ENCODE measurements around the gene DLG2.
A peak's percentile ranks its signal among the peaks of the same experiment; 100 is the strongest.
"Not testable (repeated sequence)": the region's sequence is repeated elsewhere in the genome, so short reads cannot be mapped to it uniquely, and the experiment has no call there.

The DLG2 gene

DNA sequence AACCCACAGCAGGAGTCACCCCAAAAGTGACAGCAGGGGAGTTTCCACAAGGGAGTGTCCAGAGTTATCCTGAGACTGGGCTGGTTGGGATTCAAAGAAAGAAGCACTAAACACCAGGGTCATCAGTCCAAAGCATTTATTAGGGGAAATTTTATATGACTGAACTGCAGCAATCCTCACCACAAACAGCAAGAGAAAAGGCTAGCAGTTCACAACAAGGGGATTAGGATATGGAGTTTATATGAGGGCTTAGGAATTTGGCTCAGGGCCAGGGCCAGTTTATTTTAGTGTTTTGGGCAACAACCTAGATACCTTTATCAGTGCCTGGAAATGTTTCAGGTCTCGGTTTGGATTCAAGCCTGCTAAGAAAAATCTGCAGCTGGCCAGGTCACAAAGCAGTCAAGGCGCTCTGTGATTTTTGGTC is 16.1 kb upstream of the DLG2 start:
- no peak for DNase-seq (ENCODE audit: low read depth, low spot score)

DNA sequence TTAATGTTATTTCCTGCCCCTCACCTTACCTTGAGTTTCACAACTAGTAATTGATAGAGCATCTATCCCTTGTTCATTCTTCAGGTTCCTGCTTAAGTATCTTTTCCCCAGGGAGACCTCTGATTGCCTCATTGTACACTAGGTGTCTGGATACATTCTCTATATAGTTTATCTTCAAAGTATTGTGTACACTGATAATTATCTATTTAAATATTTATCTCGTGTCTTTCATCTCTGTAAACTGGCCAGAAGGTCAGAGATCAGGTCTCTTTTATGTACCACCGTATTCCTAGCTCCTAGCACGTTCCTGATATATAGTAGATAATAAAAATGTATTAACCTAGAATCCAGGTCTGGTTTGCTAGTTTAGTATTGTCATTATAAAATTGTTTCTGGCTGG is 7.6 kb upstream of the DLG2 start:
- DNase-seq (ENCODE audit: low read depth, low spot score) = no peak

DNA sequence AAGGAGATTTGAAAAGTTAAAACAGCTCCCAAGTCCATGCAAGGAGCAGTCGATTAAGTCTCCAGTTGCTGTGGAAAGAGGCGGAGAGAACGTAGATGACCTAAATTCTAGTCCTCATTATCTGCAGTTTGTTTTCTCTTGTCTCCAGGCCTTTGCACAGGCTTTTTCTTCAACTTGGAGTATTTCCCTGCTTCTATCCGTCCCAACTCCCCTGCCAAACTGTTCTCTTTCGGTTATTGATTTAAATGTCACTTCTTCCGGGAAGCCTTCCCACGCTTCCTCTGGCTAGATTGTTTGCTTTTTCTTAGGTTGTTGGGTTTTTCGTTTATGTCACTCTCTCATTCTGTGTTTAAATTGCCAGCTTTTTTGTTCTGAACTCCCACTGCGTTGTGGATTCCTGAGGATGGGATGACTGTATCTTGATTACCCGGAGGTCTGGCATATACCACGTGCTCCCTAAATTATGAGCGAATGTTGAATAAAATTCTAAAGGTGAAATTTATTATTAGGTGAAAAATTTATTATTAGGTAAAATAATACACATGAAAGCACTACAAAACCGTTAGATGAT is 1.7 kb upstream of the DLG2 start:
- DNase-seq (ENCODE audit: low read depth, low spot score) = no peak

DNA sequence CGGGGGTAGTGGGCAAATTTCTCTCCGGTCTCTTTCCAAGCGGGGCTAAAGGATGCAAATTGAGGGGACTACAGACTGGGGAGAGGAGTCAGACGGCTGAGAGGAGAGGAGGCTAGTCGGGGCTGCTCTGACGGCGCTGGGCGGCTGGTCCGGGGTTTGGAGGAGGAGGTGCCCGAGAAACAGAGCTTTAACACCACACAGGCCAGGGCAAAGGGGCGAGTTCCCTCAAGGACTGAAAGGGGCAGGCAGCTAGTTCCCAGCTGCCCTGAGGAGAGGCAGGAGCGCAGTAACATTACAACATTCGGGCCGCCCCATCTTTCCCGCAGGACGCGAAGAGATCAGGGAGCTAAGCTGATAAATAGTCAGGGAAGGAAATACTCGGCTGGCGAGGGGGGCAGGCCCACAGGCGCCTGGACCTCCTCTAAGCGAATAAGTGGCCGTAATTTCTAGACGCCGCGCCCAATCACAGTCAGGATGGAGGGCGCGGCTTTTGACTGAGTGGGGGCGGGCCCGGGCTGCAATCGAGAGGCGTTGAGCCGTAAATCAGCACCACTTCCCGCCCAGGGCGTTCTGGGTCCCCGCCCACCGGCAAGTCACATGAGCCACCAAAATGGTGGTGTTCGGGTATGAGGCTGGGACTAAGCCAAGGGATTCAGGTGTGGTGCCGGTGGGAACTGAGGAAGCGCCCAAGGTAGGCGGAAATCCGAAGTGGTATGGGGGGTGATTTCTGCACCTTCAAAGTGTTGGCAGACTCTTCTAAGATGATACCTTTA is 1.0 kb upstream of the DLG2 start, which contains the start of gene TMEM126B:
Gene TMEM126B, plus strand, starts transcription at position 596 of the 773 bp plus-strand sequence. Its CDS starts 15 bp downstream, at position 611.
- DNase-seq (ENCODE audit: low read depth, low spot score) = peak; percentile 93

DNA sequence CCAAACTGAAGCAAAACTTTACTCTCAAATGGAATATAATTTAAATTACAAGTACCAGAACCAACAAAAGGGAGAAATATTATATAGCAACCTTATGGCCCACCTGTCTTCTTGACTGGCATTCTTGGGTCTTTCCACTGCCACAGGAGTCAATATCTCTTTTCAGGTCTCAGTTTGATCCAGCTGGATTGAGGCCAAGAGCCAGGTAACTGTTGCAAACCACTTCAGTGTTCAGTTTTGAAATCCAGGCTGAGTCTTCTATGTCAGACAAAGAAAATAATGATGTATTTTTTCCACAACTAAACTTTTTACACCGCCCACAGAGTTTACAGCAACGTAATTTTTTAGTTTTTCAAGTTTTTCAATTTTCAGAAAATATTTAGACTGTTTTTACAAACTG is 648 bp downstream of the DLG2 start:
- DNase-seq (ENCODE audit: low read depth, low spot score) = no peak

DNA sequence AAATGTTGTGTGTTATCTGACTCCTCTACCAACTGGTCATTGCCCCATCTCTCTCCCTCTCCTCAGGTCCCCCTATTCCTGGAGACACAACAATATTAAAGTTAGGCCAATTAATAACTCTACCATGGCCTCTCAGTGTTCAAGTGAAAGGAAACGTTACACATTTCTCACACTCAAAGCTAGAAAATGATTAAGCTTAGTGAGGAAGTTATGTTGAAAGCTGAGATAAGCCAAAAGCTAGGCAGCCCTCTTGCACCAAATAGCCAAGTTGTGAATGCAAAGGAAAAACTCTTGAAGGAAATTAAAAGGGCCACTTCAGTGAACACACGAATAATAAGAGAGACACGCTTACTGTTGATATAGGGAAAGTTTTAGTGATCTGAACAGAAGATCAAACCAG is 6.9 kb downstream of the DLG2 start:
- DNase-seq (ENCODE audit: low read depth, low spot score) = no peak

DNA sequence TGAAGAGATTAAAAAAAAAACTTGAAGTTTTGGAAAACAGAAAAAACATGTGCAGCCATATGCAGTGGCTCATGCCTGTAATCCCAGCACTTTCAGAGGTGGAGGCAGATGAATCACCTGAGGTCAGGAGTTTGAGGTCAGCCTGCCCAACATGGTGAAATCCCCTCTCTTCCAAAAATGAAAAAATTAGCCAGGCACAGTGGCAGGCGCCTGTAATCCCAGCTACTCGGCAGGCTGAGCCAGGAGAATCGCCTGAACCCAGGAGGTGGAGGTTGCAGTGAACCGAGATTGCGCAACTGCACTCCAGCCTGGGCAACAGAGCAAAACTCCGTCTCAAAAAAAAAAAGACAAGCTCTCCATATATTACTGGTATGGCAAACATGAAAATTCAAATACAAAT is 7.6 kb downstream of the DLG2 start:
- no peak for DNase-seq (ENCODE audit: low read depth, low spot score)

DNA sequence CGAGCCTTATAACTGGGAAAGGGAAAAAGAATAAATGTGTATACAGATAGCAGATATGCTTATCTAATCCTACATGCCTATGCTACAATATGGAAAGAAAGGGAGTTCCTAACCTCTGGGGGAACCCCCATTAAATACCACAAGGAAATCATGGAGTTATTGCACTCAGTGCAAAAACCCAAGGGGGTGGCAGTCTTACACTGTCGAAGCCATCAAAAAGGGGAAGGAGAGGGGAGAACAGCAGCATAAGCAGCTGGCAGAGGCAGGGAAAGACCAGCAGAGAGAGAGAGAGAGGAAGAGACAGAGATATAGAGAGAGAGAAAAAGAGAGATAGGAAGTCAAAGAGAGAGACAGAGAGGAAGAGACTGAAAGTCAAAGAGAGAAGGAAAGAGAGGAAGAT is 15.5 kb downstream of the DLG2 start:
- not testable (repeated sequence) for DNase-seq (ENCODE audit: low read depth, low spot score)

DNA sequence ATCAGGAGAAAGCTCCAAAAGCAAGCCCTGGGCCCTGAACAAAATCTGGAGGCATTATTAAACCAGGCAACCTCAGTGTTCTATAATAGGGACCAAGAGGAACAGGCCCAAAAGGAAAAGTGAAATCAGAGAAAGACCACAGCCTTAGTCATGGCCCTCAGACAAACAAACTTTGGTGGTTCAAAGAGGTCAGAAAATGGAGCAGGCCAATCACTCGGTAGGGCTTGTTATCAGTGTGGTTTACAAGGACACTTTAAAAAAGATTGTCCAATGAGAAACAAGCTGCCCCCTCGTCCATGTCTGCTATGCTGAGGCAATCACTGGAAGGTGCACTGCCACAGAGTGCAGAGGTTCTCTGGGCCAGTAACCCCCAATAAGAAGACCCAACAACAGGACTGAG is 17.9 kb downstream of the DLG2 start:
- DNase-seq (ENCODE audit: low read depth, low spot score) = not testable (repeated sequence)

DNA sequence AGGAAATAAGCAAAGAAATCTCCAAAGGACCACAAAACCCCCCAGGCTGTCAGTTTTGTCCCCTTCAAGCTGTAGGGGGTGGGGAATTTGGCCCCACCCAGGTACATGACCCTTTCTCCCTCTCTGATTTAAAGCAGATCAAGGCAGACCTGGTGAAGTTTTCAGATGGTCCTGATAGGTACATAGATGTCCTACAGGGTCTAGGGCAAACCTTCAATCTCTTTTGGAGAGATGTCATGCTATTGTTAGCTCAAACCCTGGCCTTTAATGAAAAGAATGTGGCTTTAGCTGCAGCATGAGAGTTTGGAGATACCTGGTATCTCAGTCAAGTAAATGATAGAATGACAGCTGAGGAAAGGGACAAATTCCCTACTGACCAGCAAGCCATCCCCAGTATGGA is 18.5 kb downstream of the DLG2 start:
- not testable (repeated sequence) for DNase-seq (ENCODE audit: low read depth, low spot score)

DNA sequence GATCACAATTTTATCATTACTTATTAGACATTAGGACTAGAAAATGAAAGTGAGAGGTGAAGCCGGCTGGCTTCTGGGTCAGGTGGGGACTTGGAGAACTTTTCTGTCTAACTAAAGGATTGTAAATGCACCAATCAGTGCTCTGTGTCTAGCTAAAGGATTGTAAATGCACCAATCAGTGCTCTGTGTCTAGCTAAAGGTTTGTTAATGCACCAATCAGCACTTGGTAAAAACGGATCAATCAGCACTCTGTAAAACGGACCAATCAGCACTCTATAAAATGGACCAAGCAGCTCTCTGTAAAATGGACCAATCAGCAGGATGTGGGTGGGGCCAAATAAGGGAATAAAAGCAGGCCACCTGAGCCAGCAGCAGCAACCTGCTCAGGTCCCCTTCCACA is 20.9 kb downstream of the DLG2 start:
- DNase-seq (ENCODE audit: low read depth, low spot score) = not testable (repeated sequence)

DNA sequence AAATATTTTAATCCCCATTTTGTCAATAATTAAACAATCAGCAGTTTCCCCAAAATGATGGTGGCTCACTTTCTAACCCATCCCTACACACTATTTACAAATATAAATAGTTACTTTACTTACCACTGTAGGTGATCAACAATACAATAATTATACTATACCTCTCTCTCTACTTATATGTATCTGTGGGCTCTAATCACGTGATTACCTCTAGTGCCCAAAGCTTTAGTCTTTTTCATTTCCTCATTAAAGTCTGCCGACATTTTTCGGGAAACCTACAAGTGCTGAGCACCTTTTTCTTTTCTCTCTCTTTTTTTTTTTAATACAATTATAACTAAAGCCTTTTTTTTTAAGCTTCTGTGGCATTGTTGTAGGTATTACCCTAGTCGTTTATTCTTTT is 23.9 kb downstream of the DLG2 start:
- DNase-seq (ENCODE audit: low read depth, low spot score) = no peak

DNA sequence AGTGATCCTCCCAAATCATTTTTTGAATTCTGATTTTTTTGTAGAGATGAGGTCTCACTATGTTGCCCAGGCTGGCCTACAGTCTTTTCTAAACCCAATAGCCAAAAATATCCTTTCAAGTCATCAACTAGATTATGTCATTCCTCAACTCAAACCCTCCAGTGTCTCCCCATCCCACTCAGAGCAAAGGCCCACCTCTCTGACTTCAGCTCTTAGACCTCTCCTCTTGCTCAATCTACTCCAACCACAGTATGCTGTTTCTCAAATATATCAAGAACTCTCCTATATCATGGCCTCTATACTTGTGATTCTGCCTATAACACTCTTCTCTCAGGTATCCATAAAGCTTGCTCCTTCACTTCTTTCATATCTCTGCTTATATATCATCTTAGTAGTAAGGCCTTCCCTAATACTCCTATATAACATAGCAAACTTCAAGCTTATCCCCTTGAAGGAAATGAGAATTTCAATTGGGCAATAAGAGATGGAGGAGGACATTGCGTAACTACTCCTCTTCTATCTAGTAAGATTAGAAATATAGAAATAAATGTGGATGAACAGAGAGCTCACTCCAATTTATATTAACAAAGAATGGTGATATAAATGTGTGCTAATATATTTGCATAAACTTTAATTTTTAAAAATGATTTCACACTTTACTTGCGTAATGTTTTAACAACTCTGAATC is 24.5 kb downstream of the DLG2 start:
- no peak for DNase-seq (ENCODE audit: low read depth, low spot score)

DNA sequence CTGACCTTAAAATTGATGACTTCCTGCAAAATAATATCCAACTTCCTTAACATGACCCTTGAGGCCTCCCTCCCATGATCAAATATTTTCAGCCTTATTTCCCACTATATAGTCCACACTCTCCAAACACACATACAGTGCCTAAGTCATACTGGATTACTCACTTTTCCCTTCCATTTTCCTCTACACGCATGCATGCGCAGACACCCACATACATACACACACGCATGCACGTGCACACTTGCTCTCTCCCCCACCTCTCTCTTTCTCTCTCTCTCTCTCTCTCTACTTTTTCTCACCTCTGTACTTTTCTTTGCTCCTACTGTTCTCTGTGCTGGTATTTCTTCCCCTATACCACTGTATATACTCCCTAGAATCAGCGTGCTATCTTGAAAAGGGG is 28.1 kb downstream of the DLG2 start:
- no peak for DNase-seq (ENCODE audit: low read depth, low spot score)

DNA sequence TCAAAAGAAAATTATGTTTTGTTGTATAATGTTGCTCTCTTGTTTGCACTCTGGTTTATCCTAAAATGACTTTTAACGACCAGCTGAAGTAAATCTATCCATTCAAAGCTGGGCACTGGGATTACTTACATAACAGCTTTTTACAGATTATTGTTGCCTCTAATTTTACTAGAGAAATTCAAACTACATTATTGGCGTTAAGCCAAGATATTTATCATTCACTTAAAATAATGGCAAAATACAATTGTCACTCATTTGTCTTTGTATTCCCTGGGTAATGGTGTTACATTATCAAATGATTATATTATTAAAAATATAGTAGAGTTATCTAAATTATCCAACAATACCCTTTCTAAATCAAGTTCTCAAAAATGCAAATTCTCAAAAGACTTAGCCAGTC is 30.3 kb downstream of the DLG2 start:
- DNase-seq (ENCODE audit: low read depth, low spot score) = no peak

DNA sequence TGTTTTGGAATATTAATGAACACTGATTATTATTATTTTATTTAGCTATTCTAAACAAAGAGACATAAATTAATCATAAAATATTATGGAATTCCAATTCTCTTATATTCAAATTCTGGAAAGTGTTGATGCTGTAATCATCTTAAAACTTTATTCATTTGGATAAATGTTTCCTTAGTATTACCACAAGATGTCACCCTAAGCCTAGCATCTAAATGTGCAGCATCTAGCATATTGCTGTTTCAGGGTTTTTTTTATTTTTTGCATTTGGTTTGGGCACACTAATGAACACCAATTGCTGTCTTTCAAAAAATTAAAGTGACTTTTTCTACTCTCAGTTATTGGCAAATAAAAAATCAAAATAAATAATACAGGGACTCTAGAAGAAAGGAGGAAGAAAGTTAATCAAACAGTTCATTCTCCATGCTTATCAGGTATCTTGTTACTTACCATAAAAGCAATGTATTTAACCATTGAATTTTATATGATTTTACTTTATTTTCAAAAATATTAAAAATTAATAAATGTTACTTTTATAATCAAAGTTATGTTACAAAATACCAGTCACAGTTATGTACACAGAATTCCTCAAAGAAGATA is 31.8 kb downstream of the DLG2 start:
- DNase-seq (ENCODE audit: low read depth, low spot score) = no peak

DNA sequence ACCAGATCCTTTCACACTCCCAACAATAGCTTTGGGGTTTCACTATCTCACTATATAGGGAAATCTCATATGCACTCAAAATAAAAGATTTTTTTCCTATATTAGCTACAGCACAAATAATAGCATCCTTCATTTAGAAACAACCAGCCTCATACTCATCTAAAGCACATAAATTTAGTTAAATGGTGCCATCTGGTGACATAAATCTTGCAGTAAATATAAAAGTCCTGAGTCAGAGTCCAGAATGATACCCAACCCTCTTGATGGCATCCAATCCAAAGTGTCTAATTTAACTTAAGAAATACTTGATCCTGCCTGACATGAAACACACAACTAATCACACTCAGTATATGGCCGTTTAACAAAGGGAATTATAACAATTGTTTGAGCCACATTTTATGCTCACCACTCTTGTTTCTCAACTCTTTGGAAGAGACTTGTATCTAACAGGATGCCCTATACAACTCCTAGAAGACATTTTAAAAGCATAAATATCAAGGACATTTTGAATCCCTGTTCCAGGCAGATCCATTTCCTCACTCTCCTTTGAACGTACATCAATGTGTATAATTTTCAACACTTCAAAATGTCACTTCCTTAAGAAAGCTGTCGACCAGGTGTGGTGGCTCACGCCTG is 36.2 kb downstream of the DLG2 start:
- DNase-seq (ENCODE audit: low read depth, low spot score) = no peak

DNA sequence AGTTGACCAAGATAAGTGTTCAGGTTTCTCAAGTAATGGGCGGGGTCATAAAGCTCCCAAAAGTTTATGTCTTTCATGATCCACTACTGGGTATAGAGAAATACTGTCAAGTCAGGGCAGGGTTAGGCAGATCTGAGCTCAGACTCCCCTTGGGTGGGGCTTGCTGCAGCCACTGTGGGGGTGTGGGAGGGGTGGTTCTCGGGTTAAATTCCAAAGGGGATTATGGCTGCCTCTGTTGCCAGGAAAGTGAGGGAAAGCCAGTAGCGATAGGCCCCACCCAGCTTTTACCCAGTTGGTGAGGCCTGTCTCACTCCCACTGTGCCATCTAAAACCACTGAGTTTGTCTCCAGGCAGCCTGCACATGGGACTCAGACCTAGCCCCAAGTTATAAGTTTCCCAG is 37.8 kb downstream of the DLG2 start:
- DNase-seq (ENCODE audit: low read depth, low spot score) = no peak

DNA sequence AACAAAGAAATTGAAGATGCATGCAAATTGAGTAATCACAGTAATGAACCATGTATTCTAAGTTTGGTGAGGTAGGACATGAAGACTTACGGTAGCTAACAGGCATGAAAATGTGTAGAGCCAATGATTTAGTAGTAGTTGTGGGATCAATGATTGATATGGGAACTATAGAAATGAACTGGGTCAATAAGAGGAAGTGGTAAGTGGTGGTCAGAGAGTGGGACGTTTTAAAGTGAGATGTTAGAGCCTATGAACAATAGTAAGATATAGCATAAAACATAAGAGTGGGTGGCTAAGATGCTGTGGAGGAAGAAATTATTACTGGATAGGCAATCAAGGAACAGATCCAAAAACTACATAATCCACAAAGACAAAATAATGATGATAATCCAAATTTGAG is 45.0 kb downstream of the DLG2 start:
- DNase-seq (ENCODE audit: low read depth, low spot score) = no peak

DNA sequence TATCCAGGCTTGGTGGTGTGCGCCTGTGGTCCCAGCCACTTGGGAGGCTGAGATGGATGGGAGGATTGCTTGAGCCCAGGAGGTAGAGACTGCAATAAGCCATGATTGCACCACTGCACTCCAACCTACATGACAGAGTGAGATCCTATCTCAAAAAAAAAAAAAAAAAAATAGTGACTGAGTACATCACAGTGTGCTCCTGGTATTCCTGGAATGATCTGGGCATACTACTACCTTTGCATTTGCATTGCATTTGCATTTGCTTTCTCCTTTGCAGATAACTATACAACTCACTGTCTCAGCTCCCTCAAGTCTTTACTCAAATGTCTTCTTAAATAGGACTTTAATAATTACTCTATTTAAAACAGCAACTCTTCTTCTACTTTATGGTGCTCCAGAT is 51.8 kb downstream of the DLG2 start:
- no peak for DNase-seq (ENCODE audit: low read depth, low spot score)

DNA sequence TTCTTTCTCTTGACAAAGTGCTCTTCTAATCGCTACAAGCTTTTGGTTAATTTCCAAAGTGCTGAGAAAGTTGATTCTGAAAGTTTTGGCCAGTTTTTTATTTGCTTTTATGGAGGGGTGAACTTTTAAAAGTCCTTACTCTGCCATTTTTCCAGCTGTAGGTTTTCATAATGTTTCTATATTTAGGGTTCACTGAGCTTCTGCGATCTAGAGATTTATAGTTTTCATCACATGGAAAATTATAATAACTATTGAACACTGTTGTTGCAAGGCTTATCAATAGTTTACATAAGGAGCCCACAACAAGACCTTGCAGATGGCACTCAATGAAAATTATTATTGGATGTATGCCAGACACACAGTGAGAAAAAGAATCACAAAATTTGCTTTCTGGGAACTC is 55.1 kb downstream of the DLG2 start:
- DNase-seq (ENCODE audit: low read depth, low spot score) = no peak

DNA sequence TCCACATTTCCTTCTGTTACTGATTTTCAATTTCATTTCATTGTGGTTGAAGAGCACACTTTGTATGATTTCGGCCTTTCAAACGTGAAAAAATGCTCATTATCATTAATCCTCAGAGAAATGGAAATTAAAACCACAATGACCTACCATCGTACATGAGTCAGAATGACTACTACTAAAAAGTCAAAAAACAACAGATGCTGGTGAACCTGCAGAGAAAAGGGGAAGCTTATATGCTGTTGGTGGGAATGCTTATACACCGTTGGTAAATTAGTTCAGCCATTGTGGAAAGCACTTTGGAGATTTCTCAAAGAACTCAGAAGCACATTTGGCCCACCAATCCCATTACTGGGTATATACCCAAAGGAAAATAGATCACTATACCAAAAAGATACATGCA is 57.6 kb downstream of the DLG2 start:
- no peak for DNase-seq (ENCODE audit: low read depth, low spot score)

Data from activated CD4-positive, CD25-positive, alpha-beta regulatory T cell treated with anti-CD3 and anti-CD28 coated beads, Interleukin-2, amount 50 U/mL, for 16 hours (primary cell).